GM12801 (cell line): ENCODE measurements around the gene DCC.

Source experiments
- CTCF ChIP-seq: IDR thresholded peaks from one replicate; pipeline ENCODE4 v1.5.1; 2011; ENCODE audit warnings: control low read depth; ENCODE audit not compliant: insufficient read length; ENCODE audit errors: extremely low read depth

DCC gene

GRCh38 chr18:53018791-53019190, 678.8 kb downstream of the DCC start:
- TF ChIP-seq CTCF = no peak

- no peak for TF ChIP-seq CTCF
Measured at GRCh38 chr18:53025247-53025646, 685.2 kb downstream of the DCC start.

GRCh38 chr18:53028565-53028964, 688.6 kb downstream of the DCC start:
- no peak for TF ChIP-seq CTCF

GRCh38 chr18:53033128-53033527, 693.1 kb downstream of the DCC start:
- TF ChIP-seq CTCF = no peak

- TF ChIP-seq CTCF = no peak
Measured at GRCh38 chr18:53038608-53039007, 698.6 kb downstream of the DCC start.

- TF ChIP-seq CTCF = no peak
Measured at GRCh38 chr18:53040286-53040685, 700.3 kb downstream of the DCC start.

GRCh38 chr18:53056064-53056463, 716.1 kb downstream of the DCC start:
- no peak for TF ChIP-seq CTCF

GRCh38 chr18:53070788-53071187, 730.8 kb downstream of the DCC start:
- TF ChIP-seq CTCF = no peak
